Measurements from ENCODE around the gene SNX27. TPM values are rescaled to one million over a fixed set of nuclear protein-coding genes. Genes with fewer than 3 reads are reported as not detected.

Gene SNX27
- total RNA-seq, result 10.1 and 10.3 TPM in 2 replicates

DNA sequence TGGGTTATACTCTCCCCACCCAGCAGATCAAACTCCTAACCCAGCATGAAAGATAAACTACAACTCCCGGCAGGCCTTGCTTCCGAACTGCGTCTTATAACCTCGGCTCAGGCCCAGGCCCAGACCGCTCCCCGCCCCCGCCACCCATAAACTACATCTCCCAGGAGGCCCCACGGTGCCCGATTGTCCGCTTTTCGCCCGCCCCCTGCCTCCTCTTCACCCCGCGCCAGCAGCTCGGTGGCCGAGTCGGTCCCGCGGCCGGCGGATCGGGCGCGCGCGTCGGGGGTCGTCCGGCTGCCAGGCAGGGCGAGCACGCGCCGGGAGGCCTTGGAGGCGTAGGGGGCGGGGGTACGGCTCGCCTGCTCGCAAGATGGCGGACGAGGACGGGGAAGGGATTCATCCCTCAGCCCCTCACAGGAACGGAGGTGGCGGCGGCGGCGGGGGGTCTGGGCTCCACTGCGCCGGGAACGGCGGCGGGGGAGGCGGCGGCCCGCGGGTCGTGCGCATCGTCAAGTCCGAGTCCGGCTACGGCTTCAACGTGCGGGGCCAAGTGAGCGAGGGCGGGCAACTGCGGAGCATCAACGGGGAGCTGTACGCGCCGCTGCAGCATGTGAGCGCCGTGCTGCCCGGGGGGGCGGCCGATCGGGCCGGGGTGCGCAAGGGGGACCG lies at the start of gene SNX27:
Gene SNX27, plus strand, starts transcription at position 219 of the 669 bp plus-strand sequence. Its CDS starts 152 bp downstream, at position 371.

DNA sequence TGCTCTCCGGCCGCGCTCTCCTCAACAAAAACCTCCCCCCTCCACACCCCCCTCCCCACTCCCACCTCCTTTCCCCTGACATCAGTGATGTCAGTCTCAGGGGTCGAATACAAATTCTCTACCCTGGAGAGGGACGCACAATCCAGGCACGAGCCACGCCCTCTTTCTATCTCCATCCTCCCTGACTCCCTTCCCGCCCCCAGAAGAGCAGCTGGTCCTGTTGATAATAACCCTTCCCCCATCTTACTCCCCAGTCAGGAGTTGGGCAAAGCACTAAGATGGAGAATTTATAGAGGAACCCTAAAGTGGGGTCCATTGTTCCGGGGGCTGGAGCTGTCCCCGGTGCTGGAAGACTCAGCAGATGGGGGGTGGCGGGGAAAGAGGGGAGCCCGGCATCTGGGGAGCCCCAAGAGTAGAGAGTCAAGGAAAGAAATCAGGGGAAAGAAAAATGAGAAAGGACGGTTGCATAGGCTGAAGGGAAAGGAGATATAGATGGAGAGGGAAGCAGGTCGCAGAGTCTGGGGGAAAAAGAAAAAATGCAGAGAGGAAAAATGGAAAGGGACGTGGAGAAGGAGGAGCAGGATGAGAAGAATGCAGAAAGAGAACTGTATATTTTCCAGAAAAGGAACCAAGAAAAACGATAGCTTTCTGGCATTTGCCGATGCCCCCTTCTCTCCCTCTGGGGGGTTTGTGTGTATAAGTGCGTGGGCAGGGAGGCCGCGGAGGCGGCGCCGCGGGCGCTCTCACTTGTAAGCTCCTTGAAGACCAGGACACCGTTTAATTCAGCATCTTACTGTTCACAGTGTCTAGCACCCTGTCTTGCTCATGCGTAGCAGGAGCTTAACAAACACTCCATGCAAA lies 105.2 kb downstream of the SNX27 start, which contains the start of gene CELF3:
Gene CELF3, minus strand, starts transcription at position 33 of the 861 bp plus-strand sequence. CDS start 783 bp downstream, outside the sequence.

GRCh38 chr1:151720974-151721787 lies 109.3 kb downstream of the SNX27 start, which contains the start of gene RIIAD1:
Gene RIIAD1, plus strand, starts transcription at chr1:151721522. Its CDS starts 15 bp downstream, at chr1:151721537.

Other genes starting within 250 kb of the SNX27 start
- 25.9 and 31.4 TPM in 2 replicates for gene SELENBP1, start 239.3 kb upstream of the SNX27 start, total RNA-seq
- 333 and 373 TPM in 2 replicates for gene PSMB4, start 212.5 kb upstream of the SNX27 start, total RNA-seq
- 11.6 and 12.8 TPM in 2 replicates for gene POGZ, start 152.6 kb upstream of the SNX27 start, total RNA-seq
- gene CGN, start 100.7 kb upstream of the SNX27 start, total RNA-seq, result under 0.01 and 0.15 TPM in 2 replicates
- 7.6 and 10.6 TPM in 2 replicates for gene TUFT1, start 71.7 kb upstream of the SNX27 start, total RNA-seq
- gene CELF3, start 104.8 kb downstream of the SNX27 start, total RNA-seq, result not detected in 2 replicates
- not detected in 2 replicates for gene RIIAD1, start 109.5 kb downstream of the SNX27 start, total RNA-seq
- 90.7 and 117 TPM in 2 replicates for gene MRPL9, start 151.4 kb downstream of the SNX27 start, total RNA-seq
- 4.5 and 5.5 TPM in 2 replicates for gene TDRKH, start 178.4 kb downstream of the SNX27 start, total RNA-seq
- not detected in 2 replicates for gene LINGO4, start 193.4 kb downstream of the SNX27 start, total RNA-seq
- gene RORC, start 219.8 kb downstream of the SNX27 start, total RNA-seq, result 0.15 TPM in 1 of 2 replicates, not detected in the other
- 0.50 TPM in 1 of 2 replicates, not detected in the other for gene C2CD4D, start 227.8 kb downstream of the SNX27 start, total RNA-seq
- gene THEM5, start 241.7 kb downstream of the SNX27 start, total RNA-seq, result not detected in 2 replicates

Measured in bronchus fibroblast of lung (primary cell).